Progenitor cell of endocrine pancreas (in vitro differentiated cells): ENCODE measurements around the gene MAN2B2. TPM values are rescaled to one million over a fixed set of nuclear protein-coding genes. Genes with fewer than 3 reads are reported as not detected.
A peak's percentile ranks its signal among the peaks of the same experiment; 100 is the strongest.

ENCODE experiments used
- DNase-seq: peaks from one replicate; pipeline ENCODE4 v3.0.0; 2021; ENCODE audit warnings: low spot score; ENCODE audit not compliant: unreplicated experiment
- H3K27ac Mint-ChIP-seq: 2 replicates; pipeline ENCODE4 v1.8.0; 2021; ENCODE audit warnings: mild to moderate bottlenecking, moderate library complexity, mixed read lengths
- H3K27me3 Mint-ChIP-seq: 2 replicates; pipeline ENCODE4 v1.8.0; 2021; ENCODE audit warnings: mixed read lengths
- H3K36me3 Mint-ChIP-seq: 2 replicates; pipeline ENCODE4 v1.8.0; 2022; ENCODE audit warnings: mixed read lengths; ENCODE audit not compliant: insufficient read depth
- H3K4me1 Mint-ChIP-seq: 2 replicates; pipeline ENCODE4 v1.8.0; 2021; ENCODE audit warnings: low read depth, mixed read lengths
- H3K4me3 Mint-ChIP-seq: 2 replicates; pipeline ENCODE4 v1.8.0; 2021; ENCODE audit warnings: low read depth, mild to moderate bottlenecking, moderate library complexity, mixed read lengths
- H3K9me3 Mint-ChIP-seq: 2 replicates; pipeline ENCODE4 v1.8.0; 2021; ENCODE audit warnings: low read depth, mixed read lengths
- total RNA-seq: library from RNA; stranded (reverse); gene quantifications from 2 replicates; pipeline ENCODE4 v1.2.1, GENCODE V29; 2021
- TF ChIP-seq, protein P1 (sequence below): fragments of 200-600 bp; sonication (generic); IDR thresholded peaks from one replicate; pipeline ENCODE4 v1.5.0; 2021; ENCODE audit warnings: antibody characterized with exemption, mild to moderate bottlenecking; ENCODE audit not compliant: unreplicated experiment

MAN2B2 gene
- total RNA-seq, 1 donor from 2014 or later, result 25.4 TPM

DNA sequence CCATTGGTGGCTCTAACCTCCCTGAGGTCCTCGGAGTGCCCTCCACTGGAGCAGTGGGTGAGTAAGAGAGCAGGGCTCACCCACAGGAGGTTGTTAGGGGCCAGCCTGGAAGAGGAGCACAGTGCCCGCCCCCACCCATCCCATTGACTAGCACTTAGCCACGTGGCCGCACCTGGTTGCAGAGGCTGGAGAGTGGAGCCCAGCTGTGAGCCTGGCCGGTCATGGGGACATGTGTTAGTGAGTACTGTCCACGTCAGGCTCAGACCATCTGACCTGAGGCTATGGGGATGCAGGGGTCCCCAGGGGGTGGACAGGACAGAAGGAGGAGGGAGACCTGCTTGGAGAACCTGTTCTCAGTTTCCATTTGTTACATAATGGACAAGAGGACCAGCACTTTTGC is 1.4 kb upstream of the MAN2B2 start:
- TF ChIP-seq, protein P1, sequence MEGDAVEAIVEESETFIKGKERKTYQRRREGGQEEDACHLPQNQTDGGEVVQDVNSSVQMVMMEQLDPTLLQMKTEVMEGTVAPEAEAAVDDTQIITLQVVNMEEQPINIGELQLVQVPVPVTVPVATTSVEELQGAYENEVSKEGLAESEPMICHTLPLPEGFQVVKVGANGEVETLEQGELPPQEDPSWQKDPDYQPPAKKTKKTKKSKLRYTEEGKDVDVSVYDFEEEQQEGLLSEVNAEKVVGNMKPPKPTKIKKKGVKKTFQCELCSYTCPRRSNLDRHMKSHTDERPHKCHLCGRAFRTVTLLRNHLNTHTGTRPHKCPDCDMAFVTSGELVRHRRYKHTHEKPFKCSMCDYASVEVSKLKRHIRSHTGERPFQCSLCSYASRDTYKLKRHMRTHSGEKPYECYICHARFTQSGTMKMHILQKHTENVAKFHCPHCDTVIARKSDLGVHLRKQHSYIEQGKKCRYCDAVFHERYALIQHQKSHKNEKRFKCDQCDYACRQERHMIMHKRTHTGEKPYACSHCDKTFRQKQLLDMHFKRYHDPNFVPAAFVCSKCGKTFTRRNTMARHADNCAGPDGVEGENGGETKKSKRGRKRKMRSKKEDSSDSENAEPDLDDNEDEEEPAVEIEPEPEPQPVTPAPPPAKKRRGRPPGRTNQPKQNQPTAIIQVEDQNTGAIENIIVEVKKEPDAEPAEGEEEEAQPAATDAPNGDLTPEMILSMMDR, result no peak
- peaks cover 37% of the 10 kb centered on the region for H3K27me3 Mint-ChIP-seq
- no peaks in the 10 kb centered on the region for H3K4me1 Mint-ChIP-seq
- H3K9me3 Mint-ChIP-seq, result no peaks in the 10 kb centered on the region
- no peak overlapping the region for H3K27ac Mint-ChIP-seq
- no peak overlapping the region for H3K4me3 Mint-ChIP-seq
- no peak for DNase-seq
- no peaks in the 10 kb centered on the region for H3K36me3 Mint-ChIP-seq

- Mint-ChIP-seq H3K27ac (no peak overlapping the region), H3K9me3 (no peaks in the 10 kb centered on the region), H3K36me3 (peaks cover 1% of the 10 kb centered on the region), H3K4me3 (peak overlapping the region; percentile 80), H3K27me3 (peaks cover 33% of the 10 kb centered on the region), H3K4me1 (no peaks in the 10 kb centered on the region)
- TF ChIP-seq, protein P1, result no peak
- DNase-seq, result no peak
Observed at GRCh38 chr4:6573986-6574746, 823 bp upstream of the MAN2B2 start.

- no peak for DNase-seq
- H3K4me1 Mint-ChIP-seq, result no peaks in the 10 kb centered on the region
Observed at GRCh38 chr4:6575503-6576240, 683 bp downstream of the MAN2B2 start.

DNA sequence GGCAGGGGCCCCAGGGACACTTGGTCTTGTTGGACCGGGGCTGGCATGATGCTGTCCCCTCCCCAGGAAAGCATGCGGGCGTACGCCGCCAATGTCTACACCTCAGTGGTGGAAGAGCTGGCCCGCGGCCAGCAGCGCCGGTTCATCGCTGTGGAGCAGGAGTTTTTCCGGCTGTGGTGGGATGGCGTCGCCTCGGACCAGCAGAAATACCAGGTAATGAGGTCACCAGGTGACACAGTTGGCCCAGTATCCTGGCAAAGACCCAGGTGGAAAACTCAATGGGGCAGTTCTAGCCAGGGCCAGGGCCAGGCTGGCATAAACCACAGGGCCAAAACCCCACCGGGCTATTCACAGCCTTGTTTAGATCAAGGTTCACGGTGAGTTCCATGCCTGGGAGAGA is 1.5 kb downstream of the MAN2B2 start:
- Mint-ChIP-seq H3K27me3 (peaks cover 14% of the 10 kb centered on the region), H3K4me1 (no peaks in the 10 kb centered on the region), H3K27ac (no peak overlapping the region), H3K9me3 (no peaks in the 10 kb centered on the region), H3K4me3 (no peak overlapping the region), H3K36me3 (peaks cover 14% of the 10 kb centered on the region)
- TF ChIP-seq, protein P1, result no peak
- no peak for DNase-seq

More at GRCh38 chr4:6575503-6576240, 683 bp downstream of the MAN2B2 start:
- H3K4me3 Mint-ChIP-seq, result peak overlapping the region; percentile 76
- H3K27me3 Mint-ChIP-seq, result peaks cover 21% of the 10 kb centered on the region
- H3K36me3 Mint-ChIP-seq, result peaks cover 13% of the 10 kb centered on the region
- no peaks in the 10 kb centered on the region for H3K9me3 Mint-ChIP-seq
- TF ChIP-seq, protein P1, result no peak
- H3K27ac Mint-ChIP-seq, result no peak overlapping the region

DNA sequence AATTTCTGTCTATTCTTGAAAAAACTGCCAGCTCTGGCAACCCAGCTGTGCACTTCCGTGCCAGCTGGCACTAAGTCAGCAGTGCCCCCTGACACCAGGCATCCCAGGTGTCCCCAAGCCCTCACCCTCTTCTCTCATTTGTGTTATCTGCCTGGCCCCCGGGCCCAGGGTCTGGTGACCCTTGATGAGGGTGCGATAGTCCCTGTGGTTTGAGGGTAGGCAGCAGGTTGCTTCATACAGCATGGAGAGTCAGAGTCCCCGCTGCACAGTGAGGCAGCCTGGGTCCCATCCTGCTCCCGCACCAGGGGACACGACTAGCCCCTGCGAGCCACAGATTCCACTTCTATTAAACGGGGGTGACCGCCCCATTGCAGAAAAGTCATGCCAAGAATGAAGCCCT is 1.9 kb downstream of the MAN2B2 start:
- Mint-ChIP-seq H3K27me3 (peaks cover 10% of the 10 kb centered on the region), H3K9me3 (no peaks in the 10 kb centered on the region), H3K27ac (no peak overlapping the region), H3K4me1 (no peaks in the 10 kb centered on the region), H3K36me3 (peaks cover 14% of the 10 kb centered on the region), H3K4me3 (peak overlapping the region; percentile 49)
- TF ChIP-seq, protein P1, result no peak
- DNase-seq, result no peak
